HCT116 (cell line): ENCODE measurements around the gene SLCO4C1. TPM values are rescaled to one million over a fixed set of nuclear protein-coding genes. Genes with fewer than 3 reads are reported as not detected.

Experiments
- ATAC-seq: fragments of 200-7000 bp; cut with Tn5 transposase; 2 replicates; pipeline ENCODE4 v1.9.1; 2020; ENCODE audit warnings: mild to moderate bottlenecking, moderate library complexity
- BruUV-seq: library from RNA; stranded (reverse); fragments of 400-500 nt; replicated peaks from 2 replicates; lab custom pipeline; 2021; lab: Mats Ljungman, UMichigan
- CTCF ChIA-PET: fragments of 300-600 bp; sonication (Branson Sonifier 250); formaldehyde crosslinking; loops from one replicate; lab custom pipeline; 2021; ENCODE audit warnings: antibody characterized with exemption; lab: Charles Lee
- POLR2A ChIA-PET: fragments of 300-600, 350-600 bp; sonication (Branson Sonifier 250); formaldehyde crosslinking; loops from one replicate; lab custom pipeline; 2021; ENCODE audit warnings: antibody characterized with exemption; lab: Charles Lee
- RAD21 ChIA-PET, 2 experiments: fragments of 300-600 bp; sonication (Branson Sonifier 250); formaldehyde crosslinking; loops; one replicate each; lab custom pipeline; 2023; ENCODE audit warnings: low total read pairs in 2 of 2; ENCODE audit not compliant: uncharacterized antibody in 2 of 2, unreplicated experiment in 2 of 2, low non-redundant PET in 1 of 2; lab: Charles Lee
- DNase-seq: peaks from one replicate; pipeline ENCODE4 v3.0.0-alpha.2; 2010; ENCODE audit warnings: low read depth, low spot score
- H2AFZ ChIP-seq: fragments of 200-600 bp; shearing (Covaris generic), sonication (generic); 2 replicates; pipeline ENCODE4 v1.6.1; 2017; ENCODE audit warnings: low read depth, mixed run types, mixed read lengths, antibody characterized with exemption, low read length; ENCODE audit not compliant: poor library complexity, severe bottlenecking
- H3K27ac ChIP-seq: 2 replicates; pipeline ENCODE4 v1.5.1; 2012; ENCODE audit warnings: low read depth, low read length
- H3K27me3 ChIP-seq: fragments of 200-600 bp; sonication (generic); 2 replicates; pipeline ENCODE4 v1.6.1; 2016; ENCODE audit warnings: mixed run types, low read length, mixed read lengths; ENCODE audit not compliant: insufficient read depth
- H3K36me3 ChIP-seq, 2 experiments: fragments of 200-500 bp in 1 of 2; fragments of 200-600 bp in 1 of 2; sonication (Bioruptor generic) in 1 of 2; sonication (generic) in 1 of 2; 2 replicates each; pipeline versions ENCODE4 v1.5.1 to v1.6.1; 2014 to 2016; ENCODE audit warnings: low read length in 2 of 2, inconsistent platforms in 1 of 2, mixed read lengths in 1 of 2, mixed run types in 1 of 2; ENCODE audit not compliant: insufficient read depth in 2 of 2, control insufficient read depth in 1 of 2
- H3K4me1 ChIP-seq, 2 experiments: fragments of 200-600 bp in 1 of 2; sonication (generic) in 1 of 2; 2 replicates each; pipeline versions ENCODE4 v1.5.1 to v1.6.1; 2012 to 2017; ENCODE audit warnings: low read length in 2 of 2, inconsistent platforms in 1 of 2, mild to moderate bottlenecking in 1 of 2, mixed read lengths in 1 of 2, mixed run types in 1 of 2, moderate library complexity in 1 of 2; ENCODE audit not compliant: insufficient read depth in 2 of 2, control insufficient read depth in 1 of 2
- H3K4me2 ChIP-seq: fragments of 200-600 bp; sonication (generic); 2 replicates; pipeline ENCODE4 v1.6.1; 2017; ENCODE audit warnings: mixed run types, low read length, mixed read lengths
- H3K4me3 ChIP-seq, 2 experiments: fragments of 200-600 bp in 1 of 2; sonication (generic) in 1 of 2; replicated peaks in 1 of 2; 2 replicates each; pipeline ENCODE4 v1.5.1; 2011 to 2016; ENCODE audit warnings: low read length in 2 of 2, control low read depth in 1 of 2, low read depth in 1 of 2, mild to moderate bottlenecking in 1 of 2, mixed read lengths in 1 of 2, mixed run types in 1 of 2
- H3K79me2 ChIP-seq: fragments of 200-600 bp; sonication (generic); 2 replicates; pipeline ENCODE4 v1.6.1; 2017; ENCODE audit warnings: mild to moderate bottlenecking, mixed run types, low read length, moderate library complexity, mixed read lengths; ENCODE audit not compliant: insufficient read depth
- H3K9ac ChIP-seq: fragments of 200-600 bp; sonication (generic); 2 replicates; pipeline ENCODE4 v1.6.1; 2016; ENCODE audit warnings: low read length, mixed read lengths
- H3K9me2 ChIP-seq: fragments of 200-600 bp; sonication (generic), shearing (Covaris generic); 2 replicates; pipeline ENCODE4 v1.6.1; 2017; ENCODE audit warnings: mixed run types, mild to moderate bottlenecking, moderate library complexity; ENCODE audit not compliant: insufficient read depth
- H3K9me3 ChIP-seq, 2 experiments: fragments of 200-500 bp in 1 of 2; fragments of 200-600 bp in 1 of 2; sonication (Bioruptor generic) in 1 of 2; sonication (generic) in 1 of 2; 2 replicates each; pipeline ENCODE4 v1.6.1; 2014 to 2017; ENCODE audit warnings: low read length in 2 of 2, mixed read lengths in 2 of 2, inconsistent platforms in 1 of 2, low read depth in 1 of 2, mild to moderate bottlenecking in 1 of 2, mixed run types in 1 of 2, moderate library complexity in 1 of 2; ENCODE audit not compliant: control insufficient read depth in 1 of 2, insufficient read depth in 1 of 2
- H4K20me1 ChIP-seq: fragments of 200-600 bp; sonication (generic), shearing (Covaris generic); 2 replicates; pipeline ENCODE4 v1.6.1; 2017; ENCODE audit warnings: mixed run types, mild to moderate bottlenecking, moderate library complexity; ENCODE audit not compliant: insufficient read depth
- ATF3 ChIP-seq: IDR thresholded peaks from 2 replicates; pipeline ENCODE4 v1.6.1; 2012
- CBX3 ChIP-seq: IDR thresholded peaks from 2 replicates; pipeline ENCODE4 v1.6.1; 2012; ENCODE audit warnings: low read depth
- CTCF ChIP-seq, 3 experiments: fragments of 200-600 bp in 1 of 3; sonication (generic) in 1 of 3; IDR thresholded peaks in 2 of 3; conservative IDR thresholded peaks in 1 of 3; 2 replicates each; pipeline ENCODE4 v1.5.1; 2012 to 2017; ENCODE audit warnings: low read depth in 2 of 3, low read length in 2 of 3, antibody characterized with exemption in 1 of 3, borderline replicate concordance in 1 of 3, control low read depth in 1 of 3, mild to moderate bottlenecking in 1 of 3, mixed read lengths in 1 of 3, mixed run types in 1 of 3, moderate library complexity in 1 of 3; ENCODE audit not compliant: insufficient read depth in 1 of 3
- EGR1 ChIP-seq: IDR thresholded peaks from 2 replicates; pipeline ENCODE4 v1.6.1; 2012; ENCODE audit warnings: low read depth
- ELF1 ChIP-seq: IDR thresholded peaks from 2 replicates; pipeline ENCODE4 v1.6.1; 2012; ENCODE audit warnings: low read depth, borderline replicate concordance
- EZH2 ChIP-seq: fragments of 200-600 bp; sonication (generic); IDR thresholded peaks from 2 replicates; pipeline ENCODE4 v1.6.1; 2017; ENCODE audit warnings: antibody characterized with exemption, mixed run types
- EZH2phosphoT487 ChIP-seq: fragments of 200-600 bp; IDR thresholded peaks from 2 replicates; pipeline ENCODE4 v1.6.1; 2018; ENCODE audit warnings: antibody characterized with exemption, borderline replicate concordance
- FOSL1 ChIP-seq: IDR thresholded peaks from 2 replicates; pipeline ENCODE4 v1.6.1; 2012; ENCODE audit warnings: low read depth
- JUND ChIP-seq: IDR thresholded peaks from 2 replicates; pipeline ENCODE4 v1.6.1; 2012
- MAX ChIP-seq: IDR thresholded peaks from 2 replicates; pipeline ENCODE4 v1.6.1; 2012
- POLR2A ChIP-seq: IDR thresholded peaks from 2 replicates; pipeline ENCODE4 v1.7.0; 2011; ENCODE audit warnings: borderline replicate concordance; ENCODE audit not compliant: insufficient read depth, insufficient read length; ENCODE audit errors: extremely low read depth
- REST ChIP-seq: IDR thresholded peaks from 2 replicates; pipeline ENCODE4 v1.6.1; 2012; ENCODE audit warnings: low read depth
- SIN3A ChIP-seq: IDR thresholded peaks from 2 replicates; pipeline ENCODE4 v1.6.1; 2012; ENCODE audit warnings: low read depth
- SRF ChIP-seq: IDR thresholded peaks from 2 replicates; pipeline ENCODE4 v1.6.1; 2012; ENCODE audit warnings: low read depth
- TCF7L2 ChIP-seq: IDR thresholded peaks from 2 replicates; pipeline ENCODE4 v1.7.0; 2011; ENCODE audit warnings: borderline replicate concordance, inconsistent platforms; ENCODE audit not compliant: insufficient read depth, insufficient read length; ENCODE audit errors: extremely low read depth
- YY1 ChIP-seq: IDR thresholded peaks from 2 replicates; pipeline ENCODE4 v1.6.1; 2011; ENCODE audit warnings: low read length, low read depth, moderate library complexity, mild to moderate bottlenecking; ENCODE audit not compliant: insufficient replicate concordance; ENCODE audit errors: extremely low read depth
- ZBTB33 ChIP-seq: IDR thresholded peaks from 2 replicates; pipeline ENCODE4 v1.6.1; 2011; ENCODE audit warnings: mild to moderate bottlenecking, low read length, moderate library complexity; ENCODE audit not compliant: insufficient replicate concordance; ENCODE audit errors: extremely low read depth
- ZFX ChIP-seq: fragments of 450-650 bp; IDR thresholded peaks from 2 replicates; pipeline ENCODE4 v1.6.1; 2017
- intact Hi-C: fragments of 100-400 bp; cut with micrococcal nuclease; formaldehyde crosslinking; loops from 2 replicates; pipeline ENCODE4 v1.10.0; 2022
- total RNA-seq: library from RNA; stranded (reverse); gene quantifications from one replicate; pipeline ENCODE4 v1.2.1, GENCODE V29; 2021; ENCODE audit not compliant: unreplicated experiment

Gene SLCO4C1
- total RNA-seq, 1 experiment from 2014 or later, result 0.12 TPM

GRCh38 chr5:102229685-102230084 is 66.4 kb downstream of the SLCO4C1 start:
- Histone ChIP-seq H3K27me3 (no peaks in the 10 kb centered on the region), H3K4me2 (no peak overlapping the region), H4K20me1 (no peaks in the 10 kb centered on the region), H3K9me3 (no peaks in the 10 kb centered on the region), H2AFZ (no peak overlapping the region)
- BruUV-seq, result no TSS peak
- TF ChIP-seq JUND (no peak), EGR1 (no peak), YY1 (no peak), ZFX (no peak), SIN3A (no peak), CTCF (IDR thresholded peaks at IDR 0.05 in 2 of 3, conservative IDR thresholded peaks at IDR 0.05 in 1 of 3; ENCODE audit: borderline replicate concordance in 1 of 3, insufficient read depth in 1 of 3, low read depth in 2 of 3, low read length in 2 of 3) (no peak), ZBTB33 (no peak), CBX3 (no peak), ATF3 (no peak), ELF1 (no peak), EZH2 (no peak), FOSL1 (no peak), SRF (no peak), TCF7L2 (no peak), REST (no peak), MAX (no peak), EZH2phosphoT487 (no peak), POLR2A (no peak)
- TF ChIP-seq, all 23 proteins: peak for 0
- H3K79me2 ChIP-seq, result no peaks in the 10 kb centered on the region
- H3K9ac ChIP-seq, result no peak overlapping the region
- ChIA-PET CTCF (no interaction called here), POLR2A (no interaction called here), RAD21 (no interaction called here)
- intact Hi-C loops, result no loop called here
- no peaks in the 10 kb centered on the region for H3K36me3 ChIP-seq
- no peak for ATAC-seq
- DNase-seq, result no peak
- no peak overlapping the region for H3K27ac ChIP-seq
- no peaks in the 10 kb centered on the region for H3K4me1 ChIP-seq
- H3K4me3 ChIP-seq, result no peak overlapping the region
- no peaks in the 10 kb centered on the region for H3K9me2 ChIP-seq
